Neural progenitor cell (in vitro differentiated cells): ENCODE data around the gene CACFD1.

ENCODE experiments used
- EZH2phosphoT487 ChIP-seq: fragments of 200-600 bp; sonication (generic); IDR thresholded peaks from 2 replicates; pipeline ENCODE4 v1.6.1; 2017; ENCODE audit warnings: antibody characterized with exemption
- TF ChIP-seq, protein P1 (sequence below): fragments of 200-600 bp; sonication (generic); IDR thresholded peaks from 2 replicates; pipeline ENCODE4 v1.5.1; 2017; ENCODE audit warnings: antibody characterized with exemption, mild to moderate bottlenecking

DNA sequence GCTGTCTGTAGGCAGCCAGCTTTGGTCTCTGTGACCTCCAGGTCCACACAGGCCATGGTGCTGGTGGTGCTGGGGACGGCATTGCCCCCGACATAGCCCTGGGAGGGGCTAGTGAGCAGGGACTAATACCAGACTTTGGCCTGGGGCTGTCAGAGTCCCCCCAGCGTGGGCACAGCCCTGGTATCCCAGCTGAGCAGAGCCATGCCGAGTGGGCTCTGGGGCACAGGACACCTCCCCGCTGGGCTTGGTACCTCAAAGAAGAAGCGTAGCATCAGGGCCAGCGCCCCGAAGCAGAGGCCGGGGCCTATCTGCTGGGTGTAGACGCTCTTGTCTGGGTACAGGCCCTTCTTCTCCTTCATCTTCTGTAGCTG lies 55.4 kb downstream of the CACFD1 start:
- TF ChIP-seq, protein P1, sequence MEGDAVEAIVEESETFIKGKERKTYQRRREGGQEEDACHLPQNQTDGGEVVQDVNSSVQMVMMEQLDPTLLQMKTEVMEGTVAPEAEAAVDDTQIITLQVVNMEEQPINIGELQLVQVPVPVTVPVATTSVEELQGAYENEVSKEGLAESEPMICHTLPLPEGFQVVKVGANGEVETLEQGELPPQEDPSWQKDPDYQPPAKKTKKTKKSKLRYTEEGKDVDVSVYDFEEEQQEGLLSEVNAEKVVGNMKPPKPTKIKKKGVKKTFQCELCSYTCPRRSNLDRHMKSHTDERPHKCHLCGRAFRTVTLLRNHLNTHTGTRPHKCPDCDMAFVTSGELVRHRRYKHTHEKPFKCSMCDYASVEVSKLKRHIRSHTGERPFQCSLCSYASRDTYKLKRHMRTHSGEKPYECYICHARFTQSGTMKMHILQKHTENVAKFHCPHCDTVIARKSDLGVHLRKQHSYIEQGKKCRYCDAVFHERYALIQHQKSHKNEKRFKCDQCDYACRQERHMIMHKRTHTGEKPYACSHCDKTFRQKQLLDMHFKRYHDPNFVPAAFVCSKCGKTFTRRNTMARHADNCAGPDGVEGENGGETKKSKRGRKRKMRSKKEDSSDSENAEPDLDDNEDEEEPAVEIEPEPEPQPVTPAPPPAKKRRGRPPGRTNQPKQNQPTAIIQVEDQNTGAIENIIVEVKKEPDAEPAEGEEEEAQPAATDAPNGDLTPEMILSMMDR = no peak
- TF ChIP-seq EZH2phosphoT487 = no peak
